ENCODE results near the gene ZNF836. TPM values are rescaled to one million over a fixed set of nuclear protein-coding genes. Genes with fewer than 3 reads are reported as not detected.

ZNF836 gene
- total and polyA plus RNA-seq, 9 of the 15 experiments (the other 6 are each of a cell fraction or from before 2014, with no cell fraction given): 0.24 to 0.69 (median 0.64) TPM; not detected in 2

- TF ChIP-seq ARID2 (IDR thresholded peaks at IDR 0.05): no peak
- TF ChIP-seq EP300 (IDR thresholded peaks at IDR 0.05; ENCODE audit: low read length): no peak
- TF ChIP-seq ZFP91 (CRISPR knock-in tag; IDR thresholded peaks at IDR 0.05): no peak
- TF ChIP-seq, protein P1, sequence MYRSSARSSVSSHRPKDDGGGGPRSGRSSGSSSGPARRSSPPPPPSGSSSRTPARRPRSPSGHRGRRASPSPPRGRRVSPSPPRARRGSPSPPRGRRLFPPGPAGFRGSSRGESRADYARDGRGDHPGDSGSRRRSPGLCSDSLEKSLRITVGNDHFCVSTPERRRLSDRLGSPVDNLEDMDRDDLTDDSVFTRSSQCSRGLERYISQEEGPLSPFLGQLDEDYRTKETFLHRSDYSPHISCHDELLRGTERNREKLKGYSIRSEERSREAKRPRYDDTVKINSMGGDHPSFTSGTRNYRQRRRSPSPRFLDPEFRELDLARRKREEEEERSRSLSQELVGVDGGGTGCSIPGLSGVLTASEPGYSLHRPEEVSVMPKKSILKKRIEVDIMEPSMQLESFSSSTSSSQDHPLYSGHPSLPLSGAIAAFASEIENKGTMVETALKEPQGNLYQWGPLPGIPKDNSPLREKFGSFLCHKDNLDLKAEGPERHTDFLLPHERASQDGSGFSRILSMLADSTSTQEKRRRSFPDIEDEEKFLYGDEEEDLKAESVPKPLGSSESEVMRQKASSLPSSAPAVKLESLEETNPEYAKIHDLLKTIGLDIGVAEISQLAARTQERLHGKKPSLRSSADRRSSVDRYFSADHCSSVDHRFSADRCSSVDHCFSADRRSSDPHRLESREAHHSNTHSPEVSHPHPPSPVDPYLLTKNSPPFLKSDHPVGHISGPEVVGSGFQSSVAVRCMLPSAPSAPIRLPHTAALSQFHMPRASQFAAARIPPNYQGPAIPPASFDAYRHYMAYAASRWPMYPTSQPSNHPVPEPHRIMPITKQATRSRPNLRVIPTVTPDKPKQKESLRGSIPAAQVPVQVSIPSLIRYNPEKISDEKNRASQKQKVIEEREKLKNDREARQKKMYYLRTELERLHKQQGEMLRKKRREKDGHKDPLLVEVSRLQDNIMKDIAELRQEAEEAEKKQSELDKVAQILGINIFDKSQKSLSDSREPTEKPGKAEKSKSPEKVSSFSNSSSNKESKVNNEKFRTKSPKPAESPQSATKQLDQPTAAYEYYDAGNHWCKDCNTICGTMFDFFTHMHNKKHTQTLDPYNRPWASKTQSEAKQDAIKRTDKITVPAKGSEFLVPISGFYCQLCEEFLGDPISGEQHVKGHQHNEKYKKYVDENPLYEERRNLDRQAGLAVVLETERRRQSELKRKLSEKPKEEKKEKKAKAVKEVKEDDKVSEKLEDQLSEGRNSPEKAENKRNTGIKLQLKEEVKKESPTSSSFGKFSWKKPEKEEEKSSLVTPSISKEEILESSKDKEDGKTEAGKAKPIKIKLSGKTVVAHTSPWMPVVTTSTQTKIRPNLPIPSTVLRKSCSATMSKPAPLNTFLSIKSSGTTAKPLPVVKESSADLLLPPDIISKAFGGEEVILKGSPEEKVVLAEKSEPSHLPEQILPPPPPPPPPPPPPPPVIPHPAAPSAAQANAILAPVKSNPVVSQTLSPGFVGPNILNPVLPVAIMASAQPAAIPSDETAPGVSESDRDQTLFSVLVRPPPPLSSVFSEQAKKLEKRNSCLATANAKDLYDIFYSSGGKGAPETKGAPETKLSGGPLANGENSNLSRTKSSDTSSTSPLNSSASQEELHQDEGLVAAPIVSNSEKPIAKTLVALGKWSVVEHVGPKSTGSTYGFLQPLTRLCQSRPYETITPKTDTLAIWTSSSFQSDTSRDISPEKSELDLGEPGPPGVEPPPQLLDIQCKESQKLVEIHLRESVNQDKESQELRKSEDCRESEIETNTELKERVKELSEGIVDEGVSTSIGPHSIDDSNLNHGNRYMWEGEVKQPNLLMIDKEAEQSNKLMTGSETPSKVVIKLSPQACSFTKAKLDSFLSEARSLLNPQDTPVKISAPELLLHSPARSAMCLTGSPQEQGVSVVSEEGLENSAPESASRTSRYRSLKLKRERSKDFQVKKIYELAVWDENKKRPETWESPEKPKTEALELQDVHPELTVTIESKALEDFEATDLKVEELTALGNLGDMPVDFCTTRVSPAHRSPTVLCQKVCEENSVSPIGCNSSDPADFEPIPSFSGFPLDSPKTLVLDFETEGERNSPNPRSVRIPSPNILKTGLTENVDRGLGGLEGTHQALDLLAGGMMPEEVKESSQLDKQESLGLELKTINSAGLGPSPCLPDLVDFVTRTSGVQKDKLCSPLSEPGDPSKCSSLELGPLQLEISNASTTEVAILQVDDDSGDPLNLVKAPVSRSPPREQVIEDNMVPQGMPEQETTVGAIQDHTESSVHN (IDR thresholded peaks at IDR 0.05; ENCODE audit: borderline replicate concordance in 1 of 2, low read depth in 1 of 2): no peak
- TF ChIP-seq FOXA3 (CRISPR knock-in tag; conservative IDR thresholded peaks at IDR 0.05 in 1 of 2, IDR thresholded peaks at IDR 0.05 in 1 of 2): peak in 1 of 2 experiments; percentile 34; a peak in 2 of 4 replicates
- TF ChIP-seq KDM1A (IDR thresholded peaks at IDR 0.05): no peak
- TF ChIP-seq, protein P2, sequence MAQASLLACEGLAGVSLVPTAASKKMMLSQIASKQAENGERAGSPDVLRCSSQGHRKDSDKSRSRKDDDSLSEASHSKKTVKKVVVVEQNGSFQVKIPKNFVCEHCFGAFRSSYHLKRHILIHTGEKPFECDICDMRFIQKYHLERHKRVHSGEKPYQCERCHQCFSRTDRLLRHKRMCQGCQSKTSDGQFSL (CRISPR knock-in tag; IDR thresholded peaks at IDR 0.05): no peak
- TF ChIP-seq, protein P2 (tag; IDR thresholded peaks at IDR 0.05): no peak
- TF ChIP-seq, protein P3, sequence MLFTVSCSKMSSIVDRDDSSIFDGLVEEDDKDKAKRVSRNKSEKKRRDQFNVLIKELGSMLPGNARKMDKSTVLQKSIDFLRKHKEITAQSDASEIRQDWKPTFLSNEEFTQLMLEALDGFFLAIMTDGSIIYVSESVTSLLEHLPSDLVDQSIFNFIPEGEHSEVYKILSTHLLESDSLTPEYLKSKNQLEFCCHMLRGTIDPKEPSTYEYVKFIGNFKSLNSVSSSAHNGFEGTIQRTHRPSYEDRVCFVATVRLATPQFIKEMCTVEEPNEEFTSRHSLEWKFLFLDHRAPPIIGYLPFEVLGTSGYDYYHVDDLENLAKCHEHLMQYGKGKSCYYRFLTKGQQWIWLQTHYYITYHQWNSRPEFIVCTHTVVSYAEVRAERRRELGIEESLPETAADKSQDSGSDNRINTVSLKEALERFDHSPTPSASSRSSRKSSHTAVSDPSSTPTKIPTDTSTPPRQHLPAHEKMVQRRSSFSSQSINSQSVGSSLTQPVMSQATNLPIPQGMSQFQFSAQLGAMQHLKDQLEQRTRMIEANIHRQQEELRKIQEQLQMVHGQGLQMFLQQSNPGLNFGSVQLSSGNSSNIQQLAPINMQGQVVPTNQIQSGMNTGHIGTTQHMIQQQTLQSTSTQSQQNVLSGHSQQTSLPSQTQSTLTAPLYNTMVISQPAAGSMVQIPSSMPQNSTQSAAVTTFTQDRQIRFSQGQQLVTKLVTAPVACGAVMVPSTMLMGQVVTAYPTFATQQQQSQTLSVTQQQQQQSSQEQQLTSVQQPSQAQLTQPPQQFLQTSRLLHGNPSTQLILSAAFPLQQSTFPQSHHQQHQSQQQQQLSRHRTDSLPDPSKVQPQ (CRISPR knock-in tag; IDR thresholded peaks at IDR 0.05; ENCODE audit: borderline replicate concordance): no peak
- no peak for TF ChIP-seq RBM22 (IDR thresholded peaks at IDR 0.05; ENCODE audit: low read depth, low read length, poor library complexity, severe bottlenecking)
- TF ChIP-seq IFI16 (CRISPR knock-in tag; IDR thresholded peaks at IDR 0.05): no peak
Measured at GRCh38 chr19:52211926-52212571, 40.6 kb upstream of the ZNF836 start (continued).

All from K562 (cell line).